OCI-LY1 (cell line): ENCODE data around the gene NAALAD2.

Source experiments
- H2AFZ ChIP-seq: fragments of 200-600 bp; sonication (generic), shearing (Covaris generic); 2 replicates; pipeline ENCODE4 v1.6.0; 2014; ENCODE audit warnings: antibody characterized with exemption, mild to moderate bottlenecking, low read length
- H3F3A ChIP-seq: fragments of 200-600 bp; sonication (generic), shearing (Covaris generic); 2 replicates; pipeline ENCODE4 v1.6.0; 2014; ENCODE audit warnings: mild to moderate bottlenecking, antibody characterized with exemption, low read length, moderate library complexity; ENCODE audit not compliant: insufficient read depth
- H3K27ac ChIP-seq: fragments of 200-600 bp; sonication (generic); 2 replicates; pipeline ENCODE4 v1.5.1; 2014; ENCODE audit warnings: low read length, mixed run types, mild to moderate bottlenecking, low read depth; ENCODE audit not compliant: poor library complexity, severe bottlenecking
- H3K27me3 ChIP-seq: fragments of 200-600 bp; sonication (generic); 2 replicates; pipeline ENCODE4 v1.6.0; 2014; ENCODE audit warnings: antibody characterized with exemption, mild to moderate bottlenecking, low read length, moderate library complexity; ENCODE audit not compliant: insufficient read depth
- H3K36me3 ChIP-seq: fragments of 200-600 bp; sonication (generic); 2 replicates; pipeline ENCODE4 v1.6.1; 2014; ENCODE audit warnings: mild to moderate bottlenecking, antibody characterized with exemption, low read length, moderate library complexity, mixed read lengths; ENCODE audit not compliant: insufficient read depth
- H3K4me1 ChIP-seq: fragments of 200-600 bp; sonication (generic); 2 replicates; pipeline ENCODE4 v1.5.1; 2014; ENCODE audit warnings: mild to moderate bottlenecking, low read length, moderate library complexity; ENCODE audit not compliant: insufficient read depth, severe bottlenecking
- H3K4me2 ChIP-seq: fragments of 200-600 bp; sonication (generic), shearing (Covaris generic); 2 replicates; pipeline ENCODE4 v1.6.1; 2014; ENCODE audit warnings: low read length
- H3K4me3 ChIP-seq: fragments of 200-600 bp; sonication (generic); 2 replicates; pipeline ENCODE4 v1.5.1; 2014; ENCODE audit warnings: low read length, low read depth, mild to moderate bottlenecking, mixed read lengths; ENCODE audit not compliant: poor library complexity, severe bottlenecking
- H3K79me2 ChIP-seq: fragments of 200-600 bp; shearing (Covaris generic); 2 replicates; pipeline ENCODE4 v1.6.1; 2016; ENCODE audit warnings: mixed run types, low read length, mixed read lengths; ENCODE audit not compliant: insufficient read depth
- H3K9ac ChIP-seq: fragments of 200-600 bp; sonication (generic), shearing (Covaris generic); 2 replicates; pipeline ENCODE4 v1.6.1; 2014; ENCODE audit warnings: mild to moderate bottlenecking, low read length, mixed read lengths
- H3K9me2 ChIP-seq: fragments of 200-600 bp; sonication (generic), shearing (Covaris generic); 2 replicates; pipeline ENCODE4 v1.6.1; 2014; ENCODE audit warnings: low read depth, mild to moderate bottlenecking, low read length, mixed read lengths
- H3K9me3 ChIP-seq: fragments of 200-600 bp; shearing (Covaris generic); 2 replicates; pipeline ENCODE4 v1.6.1; 2014; ENCODE audit warnings: low read length, mixed read lengths
- H4K20me1 ChIP-seq: fragments of 200-600 bp; sonication (generic), shearing (Covaris generic); 2 replicates; pipeline ENCODE4 v1.6.0; 2016; ENCODE audit warnings: mild to moderate bottlenecking, low read length; ENCODE audit not compliant: insufficient read depth
- CTCF ChIP-seq: fragments of 200-600 bp; sonication (generic), shearing (Covaris generic); IDR thresholded peaks from 2 replicates; pipeline ENCODE4 v1.5.1; 2017; ENCODE audit warnings: mild to moderate bottlenecking, antibody characterized with exemption, low read length, moderate library complexity, mixed read lengths
- EZH2 ChIP-seq: fragments of 200-600 bp; sonication (generic), shearing (Covaris generic); IDR thresholded peaks from 2 replicates; pipeline ENCODE4 v1.8.0; 2017; ENCODE audit warnings: borderline replicate concordance, mixed run types, mild to moderate bottlenecking, antibody characterized with exemption, low read length, moderate library complexity, mixed read lengths

NAALAD2 gene

GRCh38 chr11:90228056-90228455 lies 93.6 kb downstream of the NAALAD2 start:
- TF ChIP-seq CTCF = no peak
- TF ChIP-seq EZH2 = no peak
- no peak overlapping the region for H3K9ac ChIP-seq
- H3K36me3 ChIP-seq = no peaks in the 10 kb centered on the region
- no peaks in the 10 kb centered on the region for H3F3A ChIP-seq
- no peak overlapping the region for H3K4me2 ChIP-seq
- no peaks in the 10 kb centered on the region for H4K20me1 ChIP-seq
- no peak overlapping the region for H2AFZ ChIP-seq
- no peaks in the 10 kb centered on the region for H3K9me2 ChIP-seq
- no peak overlapping the region for H3K27ac ChIP-seq
- peaks cover 12% of the 10 kb centered on the region for H3K4me1 ChIP-seq
- H3K9me3 ChIP-seq = no peaks in the 10 kb centered on the region; the same call in 1 of the 2 replicates
- no peaks in the 10 kb centered on the region for H3K79me2 ChIP-seq
- H3K4me3 ChIP-seq = no peak overlapping the region
- no peaks in the 10 kb centered on the region for H3K27me3 ChIP-seq

- no peaks in the 10 kb centered on the region for H3K27me3 ChIP-seq
- H3K9ac ChIP-seq = no peak overlapping the region
- H3K9me3 ChIP-seq = no peaks in the 10 kb centered on the region; the same call in 1 of the 2 replicates
- no peak overlapping the region for H3K27ac ChIP-seq
- H3K4me3 ChIP-seq = no peak overlapping the region
- H3K36me3 ChIP-seq = no peaks in the 10 kb centered on the region
- H3K9me2 ChIP-seq = no peaks in the 10 kb centered on the region
- H3K4me2 ChIP-seq = no peak overlapping the region
- no peaks in the 10 kb centered on the region for H3K4me1 ChIP-seq
- H2AFZ ChIP-seq = no peak overlapping the region
- H3F3A ChIP-seq = no peaks in the 10 kb centered on the region
- H3K79me2 ChIP-seq = no peaks in the 10 kb centered on the region
- TF ChIP-seq CTCF (no peak), EZH2 (no peak)
- no peaks in the 10 kb centered on the region for H4K20me1 ChIP-seq
Observed at GRCh38 chr11:90229791-90230190, 95.3 kb downstream of the NAALAD2 start.

GRCh38 chr11:90234977-90235376 lies 100.5 kb downstream of the NAALAD2 start:
- Histone ChIP-seq H3K27ac (no peak overlapping the region), H3K4me2 (no peak overlapping the region), H3K4me3 (no peak overlapping the region), H2AFZ (no peak overlapping the region), H3K79me2 (no peaks in the 10 kb centered on the region), H3K4me1 (no peaks in the 10 kb centered on the region), H4K20me1 (no peaks in the 10 kb centered on the region), H3K9me2 (no peaks in the 10 kb centered on the region), H3K36me3 (no peaks in the 10 kb centered on the region), H3K27me3 (no peaks in the 10 kb centered on the region), H3F3A (no peaks in the 10 kb centered on the region), H3K9ac (no peak overlapping the region), H3K9me3 (no peaks in the 10 kb centered on the region)
- TF ChIP-seq CTCF = no peak
- TF ChIP-seq EZH2 = no peak
